Uterus (tissue), 2 donors: ENCODE measurements around the gene ZCCHC2.

Source experiments
- CTCF ChIP-seq, 4 experiments: fragments of 200-600 bp in 2 of 4; fragments of 450-650 bp in 2 of 4; sonication (generic) in 2 of 4; IDR thresholded peaks; one replicate each; pipeline ENCODE4 v1.5.1; 2016 to 2019; ENCODE audit warnings: antibody characterized with exemption in 4 of 4, mild to moderate bottlenecking in 2 of 4, moderate library complexity in 1 of 4
- POLR2A ChIP-seq, 2 donors: fragments of 450-650 bp; IDR thresholded peaks; one replicate each; pipeline ENCODE4 v1.6.1; 2016; ENCODE audit warnings: antibody characterized with exemption in 2 of 2, mild to moderate bottlenecking in 1 of 2, moderate library complexity in 1 of 2

DNA sequence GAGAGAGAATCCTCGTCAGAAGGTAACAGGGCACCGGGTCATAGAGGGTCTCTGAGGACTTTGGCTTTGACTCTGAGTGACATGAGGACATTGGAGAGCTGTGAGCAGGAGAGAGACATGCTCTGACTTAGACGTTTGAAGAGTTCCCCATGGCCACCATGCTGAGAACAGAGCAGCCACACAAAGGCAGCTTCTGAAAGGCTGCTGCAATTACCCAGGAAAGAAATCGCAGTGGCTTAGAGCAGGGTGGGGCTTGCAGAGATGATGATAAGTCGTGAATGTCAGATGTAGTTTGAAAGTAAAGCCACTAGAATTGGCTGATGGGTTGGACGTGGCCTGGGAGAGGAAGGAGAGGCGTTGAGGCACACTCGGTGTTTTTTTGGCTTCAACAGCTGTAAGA is 79.0 kb downstream of the ZCCHC2 start:
- TF ChIP-seq CTCF (IDR thresholded peaks at IDR 0.05) (no peak), POLR2A (IDR thresholded peaks at IDR 0.05) (no peak)
